Ammon's horn (tissue), 1 donor: ENCODE results near the gene KCNG1.
"Not testable (repeated sequence)": the region's sequence is repeated elsewhere in the genome, so short reads cannot be mapped to it uniquely, and the experiment has no call there.

ENCODE experiments used
- DNase-seq: peaks from one replicate; pipeline ENCODE4 v3.0.0-alpha.2; 2016; ENCODE audit warnings: low spot score

Gene KCNG1

DNA sequence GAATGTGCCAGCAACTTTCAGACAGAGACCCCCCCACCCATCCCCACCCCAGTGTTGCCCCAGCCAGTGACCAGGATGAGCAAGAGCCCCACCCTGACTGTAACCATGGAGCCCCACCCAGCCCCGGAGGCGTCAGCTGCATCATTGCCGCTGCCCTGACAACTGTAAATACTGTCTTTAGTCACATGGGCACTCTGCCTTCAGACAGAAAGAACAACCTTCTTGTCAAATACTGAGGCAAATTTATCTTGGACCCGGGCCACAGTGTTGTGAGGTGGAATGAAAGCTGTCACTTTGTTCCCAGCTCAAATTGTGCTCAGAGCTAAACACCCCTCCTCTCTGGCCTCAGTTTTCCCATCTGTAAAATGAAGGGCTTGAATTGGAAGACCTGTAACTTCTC lies 40.5 kb downstream of the KCNG1 start:
- no peak for DNase-seq

DNA sequence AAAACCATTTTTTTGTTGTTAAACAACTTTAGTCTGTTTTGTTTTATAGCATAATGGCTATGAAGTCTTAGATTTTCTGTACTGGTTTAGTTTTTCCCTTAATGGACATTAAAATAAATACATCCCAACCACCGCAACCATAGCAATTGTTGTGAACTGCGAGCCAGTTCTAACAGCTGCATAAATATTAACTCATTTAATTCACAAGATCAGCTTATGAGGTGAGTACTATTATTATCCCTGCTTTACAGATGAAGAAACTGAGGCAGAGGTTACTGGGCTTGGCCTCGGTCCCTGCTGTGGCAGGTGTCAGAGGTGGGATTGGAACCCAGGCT lies 41.2 kb downstream of the KCNG1 start:
- DNase-seq: no peak

DNA sequence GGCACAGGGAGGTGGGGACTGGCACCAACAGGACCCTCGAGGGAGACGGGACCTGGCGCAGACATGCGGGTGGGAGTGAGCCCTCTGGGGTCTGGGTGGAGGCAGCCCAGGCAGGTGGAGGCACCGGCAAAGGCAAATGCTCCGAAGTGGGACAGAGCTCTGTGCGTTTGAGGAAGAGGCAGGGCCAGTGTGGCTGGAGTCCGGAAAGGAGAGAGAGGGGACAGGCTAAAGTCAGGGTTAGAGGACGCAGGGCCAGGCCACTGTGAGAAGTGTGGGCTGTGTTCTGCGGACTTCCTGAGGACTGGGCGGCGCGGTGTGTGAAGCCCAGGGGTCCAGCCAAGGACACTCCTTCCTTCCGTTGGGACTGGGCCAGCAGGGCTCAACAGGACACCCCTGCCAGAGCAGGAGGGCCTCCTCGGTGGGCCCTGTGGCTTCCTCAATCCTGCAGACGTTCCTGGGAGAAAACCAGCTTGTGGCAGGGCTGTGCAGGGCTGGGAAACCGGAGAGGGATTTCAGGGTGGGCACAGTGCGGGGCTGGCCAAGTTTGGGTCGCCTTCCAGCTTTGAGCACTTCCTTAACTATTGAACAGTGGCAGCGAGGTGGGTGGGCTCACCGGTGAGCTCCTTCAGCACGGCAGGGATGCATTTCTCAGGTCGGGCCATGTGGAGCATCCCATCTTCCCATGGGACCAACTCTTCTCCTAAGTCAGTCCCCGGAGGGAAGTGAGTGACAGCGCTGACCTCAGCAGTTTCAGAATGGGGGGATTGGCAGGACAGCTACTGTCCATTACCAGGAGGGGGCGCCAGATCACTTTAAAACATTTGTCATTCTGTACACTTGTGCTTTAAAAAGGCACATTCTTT lies 41.8 kb downstream of the KCNG1 start:
- DNase-seq: peak; percentile 75

DNA sequence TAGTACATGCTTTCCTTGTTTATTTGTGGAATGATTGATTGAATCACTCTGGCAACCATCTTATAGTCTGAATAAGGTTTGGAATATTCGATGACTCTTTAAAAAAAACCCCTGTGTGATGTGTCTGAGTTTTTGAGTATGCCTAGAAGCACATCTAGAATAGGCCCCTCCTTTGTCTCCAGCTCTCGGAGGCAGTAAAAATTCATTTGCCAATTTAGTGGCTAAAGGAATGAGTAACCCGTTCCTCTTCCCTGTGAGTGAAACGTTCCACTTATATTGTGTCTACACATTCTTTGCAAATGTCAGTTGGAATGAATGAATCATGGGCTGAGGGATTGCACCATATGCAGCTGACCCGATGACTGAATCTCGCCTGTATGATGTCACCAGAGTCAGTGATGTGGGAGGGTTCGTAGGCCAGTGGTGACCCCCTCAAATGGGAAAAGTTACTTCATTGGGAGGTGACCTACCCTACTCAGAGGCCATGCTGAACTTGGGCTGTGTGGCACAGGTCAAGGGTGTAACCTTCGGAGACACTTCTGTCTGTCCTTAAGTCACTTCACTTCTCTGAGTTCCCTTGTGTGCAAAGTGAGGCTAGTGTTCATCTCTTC lies 42.7 kb downstream of the KCNG1 start:
- DNase-seq: no peak

GRCh38 chr20:50978533-50978932 lies 44.4 kb downstream of the KCNG1 start:
- DNase-seq: not testable (repeated sequence)

DNA sequence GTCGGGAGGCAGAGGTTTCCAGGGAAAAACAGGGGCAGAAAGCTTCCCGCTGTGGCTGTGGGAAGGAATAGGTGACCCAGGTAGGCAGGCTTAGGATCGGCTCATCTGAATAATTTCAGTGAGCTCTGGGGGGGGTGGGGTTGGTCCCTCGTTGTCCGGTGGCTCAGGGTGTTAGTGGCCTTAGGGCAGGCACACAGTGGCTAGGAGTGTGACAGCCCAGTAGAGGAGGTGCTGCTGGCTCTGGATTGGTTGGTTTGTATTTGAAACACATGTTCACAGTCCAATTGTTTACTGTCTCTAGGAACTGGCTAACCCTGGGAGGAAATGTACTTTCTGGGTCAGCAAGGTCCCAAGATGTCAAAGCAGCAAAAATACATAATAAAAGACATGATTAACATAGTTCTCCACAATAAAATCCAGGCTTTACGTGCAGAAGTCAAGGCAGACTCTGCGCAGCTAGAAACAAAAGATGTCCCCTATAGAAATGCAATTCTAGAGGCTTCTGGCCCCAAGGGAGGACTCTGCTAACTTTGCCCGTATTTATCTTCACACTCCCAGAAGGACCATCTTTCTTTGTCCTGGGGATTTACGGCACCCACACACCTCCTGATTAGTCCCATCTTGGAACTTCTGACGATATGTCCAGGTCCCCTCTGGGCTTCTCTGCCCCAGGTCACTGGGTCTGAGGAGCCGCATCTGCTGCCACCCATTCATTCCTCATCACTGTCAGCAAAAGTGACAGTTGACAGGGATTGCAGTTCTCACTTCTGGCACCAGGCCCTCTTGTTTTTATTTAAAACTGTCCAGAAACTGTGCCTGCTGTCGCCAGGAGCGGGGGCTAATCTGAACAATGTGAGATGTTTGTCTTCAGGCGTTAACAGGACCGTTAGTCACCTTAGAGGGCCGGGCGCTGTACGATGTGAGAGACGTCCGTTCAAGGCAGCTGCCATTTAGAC lies 45.6 kb downstream of the KCNG1 start:
- DNase-seq: no peak

- DNase-seq: no peak
Measured at GRCh38 chr20:50975701-50976330, 47.1 kb downstream of the KCNG1 start.

GRCh38 chr20:50969912-50970311 lies 53.0 kb downstream of the KCNG1 start:
- DNase-seq: no peak

DNA sequence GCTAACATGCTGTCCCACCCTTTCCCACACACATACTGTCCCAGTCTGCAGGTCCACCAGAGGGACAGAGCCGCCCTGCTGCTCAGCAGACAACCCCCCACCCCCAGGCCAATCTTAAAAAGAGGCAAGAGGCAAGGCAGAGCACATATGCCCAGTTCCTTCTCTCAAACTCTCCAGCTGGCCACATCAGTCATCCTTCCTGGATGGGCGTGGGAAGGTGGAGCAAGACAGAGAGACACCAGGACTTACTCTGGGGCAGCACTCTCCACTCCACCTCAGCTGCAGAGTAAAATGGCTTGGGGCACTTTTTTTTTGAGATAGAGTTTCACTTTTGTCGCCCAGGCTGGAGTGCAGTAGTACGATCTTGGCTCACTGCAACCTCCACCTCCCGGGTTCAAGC lies 53.5 kb downstream of the KCNG1 start:
- DNase-seq: no peak

- DNase-seq: no peak
Measured at GRCh38 chr20:50968289-50968688, 54.6 kb downstream of the KCNG1 start.

- no peak for DNase-seq
Measured at GRCh38 chr20:50967586-50967985, 55.3 kb downstream of the KCNG1 start.

DNA sequence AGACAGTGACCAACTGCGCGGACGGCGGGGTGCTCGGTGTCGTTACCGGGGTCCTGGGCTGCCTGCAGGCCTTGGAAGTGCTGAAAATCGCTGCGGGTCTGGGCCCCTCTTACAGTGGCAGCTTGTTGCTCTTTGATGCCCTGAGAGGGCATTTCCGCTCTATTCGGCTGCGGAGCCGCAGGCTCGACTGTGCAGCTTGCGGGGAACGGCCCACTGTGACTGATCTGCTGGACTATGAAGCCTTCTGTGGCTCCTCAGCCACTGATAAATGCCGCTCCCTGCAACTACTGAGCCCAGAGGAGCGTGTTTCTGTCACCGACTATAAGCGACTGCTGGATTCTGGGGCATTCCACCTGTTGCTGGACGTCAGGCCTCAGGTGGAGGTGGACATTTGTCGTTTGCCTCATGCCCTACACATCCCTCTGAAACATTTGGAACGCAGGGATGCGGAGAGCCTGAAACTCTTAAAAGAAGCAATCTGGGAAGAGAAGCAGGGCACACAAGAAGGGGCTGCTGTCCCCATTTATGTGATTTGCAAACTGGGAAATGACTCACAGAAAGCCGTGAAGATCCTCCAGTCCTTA lies 63.3 kb downstream of the KCNG1 start:
- DNase-seq: no peak

DNA sequence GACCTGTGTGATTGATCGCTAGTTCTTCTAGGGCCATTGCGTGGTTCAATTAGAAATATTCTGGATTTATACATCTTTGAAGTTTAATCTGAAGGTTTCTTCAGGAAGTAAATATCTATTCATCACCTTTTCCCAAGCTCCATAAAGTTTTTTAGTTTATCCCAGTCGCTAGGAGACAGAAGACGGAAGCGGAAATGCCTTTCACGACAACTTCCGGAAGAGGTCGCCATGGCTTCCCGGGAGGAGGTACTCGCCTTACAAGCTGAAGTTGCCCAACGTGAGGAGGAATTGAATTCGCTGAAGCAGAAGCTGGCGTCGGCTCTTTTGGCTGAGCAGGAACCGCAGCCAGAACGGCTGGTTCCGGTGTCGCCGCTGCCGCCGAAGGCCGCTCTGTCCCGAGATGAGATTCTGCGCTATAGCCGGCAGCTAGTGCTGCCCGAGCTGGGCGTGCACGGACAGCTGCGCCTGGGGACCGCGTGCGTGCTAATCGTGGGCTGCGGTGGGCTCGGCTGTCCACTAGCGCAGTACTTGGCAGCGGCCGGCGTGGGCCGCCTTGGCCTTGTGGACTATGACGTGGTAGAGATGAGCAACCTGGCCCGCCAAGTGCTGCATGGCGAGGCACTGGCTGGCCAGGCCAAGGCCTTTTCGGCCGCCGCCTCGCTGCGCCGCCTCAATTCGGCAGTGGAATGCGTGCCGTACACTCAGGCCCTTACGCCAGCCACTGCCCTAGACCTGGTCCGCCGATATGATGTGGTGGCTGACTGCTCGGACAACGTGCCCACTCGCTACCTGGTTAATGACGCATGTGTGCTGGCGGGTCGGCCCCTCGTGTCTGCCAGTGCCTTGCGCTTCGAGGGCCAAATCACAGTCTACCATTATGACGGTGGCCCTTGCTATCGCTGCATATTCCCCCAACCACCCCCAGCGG lies 64.0 kb downstream of the KCNG1 start, which contains the start of gene MOCS3:
MOCS3 (plus strand) TSS at position 204 of the 928 bp plus-strand sequence; CDS start at position 229, 25 bp downstream.
- peak; percentile 92 for DNase-seq

GRCh38 chr20:50957798-50958614 lies 64.9 kb downstream of the KCNG1 start, which contains the start of gene DPM1:
TSS of gene DPM1 (minus strand) at chr20:50958532. CDS start at chr20:50958523, 9 bp downstream.
- peak; percentile 93 for DNase-seq

GRCh38 chr20:50957276-50957675 lies 65.6 kb downstream of the KCNG1 start:
- no peak for DNase-seq

DNA sequence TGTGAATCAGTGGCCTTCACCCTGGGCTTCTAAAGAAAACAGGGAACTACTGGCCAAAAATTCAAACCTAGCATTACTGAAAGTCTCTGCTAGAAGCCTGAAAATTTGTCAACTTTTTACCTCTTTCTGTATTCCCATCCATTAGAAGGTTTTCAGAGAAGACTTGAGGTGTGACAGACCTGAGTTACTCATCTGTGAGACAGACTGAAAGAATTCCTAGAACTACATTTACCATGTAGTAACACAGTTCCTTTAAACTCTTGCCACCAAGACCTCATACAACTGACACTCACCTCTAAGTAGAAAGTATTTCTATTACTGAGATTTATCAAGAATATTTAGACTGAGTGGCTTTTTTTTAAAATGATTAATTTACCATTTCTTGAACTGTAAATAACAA lies 69.1 kb downstream of the KCNG1 start:
- no peak for DNase-seq
